ENCODE measurements around the gene ZHX3.

ZHX3 gene

DNA sequence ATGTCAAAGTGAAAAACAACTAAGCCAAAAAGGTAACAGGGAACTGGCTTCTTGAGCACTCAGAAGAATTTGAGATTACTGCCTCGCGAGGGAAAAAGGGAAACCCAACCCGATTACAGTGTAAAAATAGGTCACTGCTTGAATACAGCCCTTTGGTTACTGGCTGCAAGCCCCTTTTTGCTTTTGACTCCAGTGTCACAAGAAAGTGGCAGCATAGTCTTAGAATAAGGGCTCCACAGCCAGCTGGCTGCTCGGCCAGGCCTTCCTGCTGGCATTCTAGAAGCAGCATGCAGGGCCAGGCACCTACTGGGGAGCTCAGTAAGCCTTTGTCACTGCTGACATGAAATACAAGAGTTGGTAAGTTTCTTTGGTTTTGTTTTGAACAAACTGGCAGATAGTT lies 83.0 kb downstream of the ZHX3 start:
- H3K27ac ChIP-seq, result no peak overlapping the region
- TF ChIP-seq, protein P1, sequence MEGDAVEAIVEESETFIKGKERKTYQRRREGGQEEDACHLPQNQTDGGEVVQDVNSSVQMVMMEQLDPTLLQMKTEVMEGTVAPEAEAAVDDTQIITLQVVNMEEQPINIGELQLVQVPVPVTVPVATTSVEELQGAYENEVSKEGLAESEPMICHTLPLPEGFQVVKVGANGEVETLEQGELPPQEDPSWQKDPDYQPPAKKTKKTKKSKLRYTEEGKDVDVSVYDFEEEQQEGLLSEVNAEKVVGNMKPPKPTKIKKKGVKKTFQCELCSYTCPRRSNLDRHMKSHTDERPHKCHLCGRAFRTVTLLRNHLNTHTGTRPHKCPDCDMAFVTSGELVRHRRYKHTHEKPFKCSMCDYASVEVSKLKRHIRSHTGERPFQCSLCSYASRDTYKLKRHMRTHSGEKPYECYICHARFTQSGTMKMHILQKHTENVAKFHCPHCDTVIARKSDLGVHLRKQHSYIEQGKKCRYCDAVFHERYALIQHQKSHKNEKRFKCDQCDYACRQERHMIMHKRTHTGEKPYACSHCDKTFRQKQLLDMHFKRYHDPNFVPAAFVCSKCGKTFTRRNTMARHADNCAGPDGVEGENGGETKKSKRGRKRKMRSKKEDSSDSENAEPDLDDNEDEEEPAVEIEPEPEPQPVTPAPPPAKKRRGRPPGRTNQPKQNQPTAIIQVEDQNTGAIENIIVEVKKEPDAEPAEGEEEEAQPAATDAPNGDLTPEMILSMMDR (IDR thresholded peaks at IDR 0.05), result no peak
- H3K4me3 ChIP-seq (ENCODE audit: low read depth in 1 of 2, low read length in 1 of 2), result no peak overlapping the region
- H3K27me3 ChIP-seq, result peaks cover 10% of the 10 kb centered on the region
- no peaks in the 10 kb centered on the region for H3K9me3 ChIP-seq
- no peaks in the 10 kb centered on the region for H3K36me3 ChIP-seq
- no peaks in the 10 kb centered on the region for H3K4me1 ChIP-seq (ENCODE audit: control insufficient read depth in 1 of 2, insufficient read depth in 1 of 2, low read depth in 1 of 2, low read length in 1 of 2)

DNA sequence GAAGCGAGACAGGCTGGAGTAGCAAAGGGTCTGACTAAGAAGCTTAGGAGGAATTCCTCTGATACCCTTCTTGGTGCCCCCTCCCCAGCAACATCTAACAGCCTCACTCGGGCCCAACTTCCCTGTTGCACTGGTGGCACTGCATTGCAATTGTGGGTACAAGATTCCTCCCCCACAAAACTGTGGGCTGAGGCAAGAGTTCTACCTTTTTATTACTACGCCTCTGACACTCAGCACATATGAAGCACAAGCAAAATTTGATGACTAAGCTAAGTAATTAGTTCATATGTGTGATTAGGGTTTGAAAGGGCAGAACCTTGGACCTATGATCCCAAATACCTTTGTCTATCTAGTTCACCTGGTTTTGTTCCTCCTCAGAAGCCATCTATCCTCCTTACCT lies 83.5 kb downstream of the ZHX3 start:
- H3K4me1 ChIP-seq (ENCODE audit: control insufficient read depth in 1 of 2, insufficient read depth in 1 of 2, low read depth in 1 of 2, low read length in 1 of 2), result no peaks in the 10 kb centered on the region
- no peak overlapping the region for H3K27ac ChIP-seq
- peaks cover 10% of the 10 kb centered on the region for H3K27me3 ChIP-seq
- no peaks in the 10 kb centered on the region for H3K36me3 ChIP-seq
- H3K4me3 ChIP-seq (ENCODE audit: low read depth in 1 of 2, low read length in 1 of 2), result no peak overlapping the region
- H3K9me3 ChIP-seq, result no peaks in the 10 kb centered on the region
- TF ChIP-seq, protein P1 (IDR thresholded peaks at IDR 0.05), result no peak

GRCh38 chr20:41232973-41233926 lies 84.3 kb downstream of the ZHX3 start:
- H3K36me3 ChIP-seq, result no peaks in the 10 kb centered on the region
- no peaks in the 10 kb centered on the region for H3K4me1 ChIP-seq (ENCODE audit: control insufficient read depth in 1 of 2, insufficient read depth in 1 of 2, low read depth in 1 of 2, low read length in 1 of 2)
- H3K4me3 ChIP-seq (ENCODE audit: low read depth in 1 of 2, low read length in 1 of 2), result no peak overlapping the region
- peaks cover 10% of the 10 kb centered on the region for H3K27me3 ChIP-seq
- TF ChIP-seq, protein P1 (IDR thresholded peaks at IDR 0.05), result no peak
- H3K9me3 ChIP-seq, result no peaks in the 10 kb centered on the region
- no peak overlapping the region for H3K27ac ChIP-seq

GRCh38 chr20:41231136-41231535 lies 86.4 kb downstream of the ZHX3 start:
- Histone ChIP-seq H3K4me3 (ENCODE audit: low read depth in 1 of 2, low read length in 1 of 2) (no peak overlapping the region), H3K9me3 (no peaks in the 10 kb centered on the region), H3K27ac (no peak overlapping the region), H3K36me3 (no peaks in the 10 kb centered on the region), H3K4me1 (ENCODE audit: control insufficient read depth in 1 of 2, insufficient read depth in 1 of 2, low read depth in 1 of 2, low read length in 1 of 2) (no peaks in the 10 kb centered on the region), H3K27me3 (peaks cover 10% of the 10 kb centered on the region)
- TF ChIP-seq, protein P1 (IDR thresholded peaks at IDR 0.05), result no peak

DNA sequence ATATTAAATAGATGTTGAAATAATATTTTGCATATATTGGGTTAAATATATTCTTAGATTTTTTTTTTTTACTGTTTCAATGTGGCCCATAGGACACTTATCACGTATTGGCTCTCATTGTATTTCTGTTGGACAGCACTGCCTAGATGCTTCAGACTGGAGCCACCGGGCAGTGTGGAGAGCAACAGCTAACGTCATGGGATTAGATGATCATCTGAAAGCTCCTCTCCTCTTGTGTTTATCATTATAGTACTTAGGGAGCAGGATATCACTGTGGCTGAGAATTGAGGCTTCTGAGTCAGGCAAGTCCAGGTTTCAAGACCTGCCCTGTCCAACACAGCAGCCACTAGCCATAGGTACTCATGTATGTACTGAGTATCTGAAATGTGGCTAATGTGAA lies 87.4 kb downstream of the ZHX3 start:
- Histone ChIP-seq H3K9me3 (no peaks in the 10 kb centered on the region), H3K36me3 (no peaks in the 10 kb centered on the region), H3K27ac (no peak overlapping the region), H3K4me1 (ENCODE audit: control insufficient read depth in 1 of 2, insufficient read depth in 1 of 2, low read depth in 1 of 2, low read length in 1 of 2) (no peaks in the 10 kb centered on the region), H3K4me3 (ENCODE audit: low read depth in 1 of 2, low read length in 1 of 2) (no peak overlapping the region), H3K27me3 (peaks cover 10% of the 10 kb centered on the region)
- TF ChIP-seq, protein P1 (IDR thresholded peaks at IDR 0.05), result no peak

All from neutrophil (primary cell).